ENCODE measurements around the gene TSPAN32.

DNA sequence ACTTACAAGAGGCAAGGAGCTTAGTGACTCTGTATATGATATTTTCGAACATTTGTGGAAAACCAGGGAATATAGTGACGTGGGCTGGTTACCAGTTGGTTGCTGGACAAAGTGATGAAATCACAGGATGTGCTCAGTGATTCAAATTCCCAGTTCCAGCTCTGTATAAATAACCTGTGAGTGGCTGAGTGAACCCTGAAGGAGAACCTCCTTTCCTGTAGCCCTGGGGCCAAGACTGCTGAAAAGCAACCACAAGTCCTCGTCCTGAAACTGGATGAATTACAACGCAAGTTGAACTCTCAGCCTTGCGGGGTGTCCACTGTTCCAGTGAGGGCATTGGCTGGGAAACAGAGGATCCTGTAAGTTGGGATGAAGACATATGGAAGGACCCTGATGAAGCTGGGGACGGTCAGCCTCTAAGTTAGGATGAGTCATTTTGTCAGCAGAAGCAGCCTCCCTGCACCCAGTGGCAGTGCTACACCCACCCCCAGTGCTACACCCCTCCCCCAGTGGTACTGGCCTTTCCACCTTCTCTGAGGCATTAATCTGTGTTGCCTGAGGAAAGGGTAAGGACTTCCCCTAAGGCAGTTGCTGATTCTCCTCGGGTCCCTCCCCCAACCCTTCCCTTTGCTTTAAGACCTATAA, 53.3 kb downstream of the TSPAN32 start:
- TF ChIP-seq, protein P1, sequence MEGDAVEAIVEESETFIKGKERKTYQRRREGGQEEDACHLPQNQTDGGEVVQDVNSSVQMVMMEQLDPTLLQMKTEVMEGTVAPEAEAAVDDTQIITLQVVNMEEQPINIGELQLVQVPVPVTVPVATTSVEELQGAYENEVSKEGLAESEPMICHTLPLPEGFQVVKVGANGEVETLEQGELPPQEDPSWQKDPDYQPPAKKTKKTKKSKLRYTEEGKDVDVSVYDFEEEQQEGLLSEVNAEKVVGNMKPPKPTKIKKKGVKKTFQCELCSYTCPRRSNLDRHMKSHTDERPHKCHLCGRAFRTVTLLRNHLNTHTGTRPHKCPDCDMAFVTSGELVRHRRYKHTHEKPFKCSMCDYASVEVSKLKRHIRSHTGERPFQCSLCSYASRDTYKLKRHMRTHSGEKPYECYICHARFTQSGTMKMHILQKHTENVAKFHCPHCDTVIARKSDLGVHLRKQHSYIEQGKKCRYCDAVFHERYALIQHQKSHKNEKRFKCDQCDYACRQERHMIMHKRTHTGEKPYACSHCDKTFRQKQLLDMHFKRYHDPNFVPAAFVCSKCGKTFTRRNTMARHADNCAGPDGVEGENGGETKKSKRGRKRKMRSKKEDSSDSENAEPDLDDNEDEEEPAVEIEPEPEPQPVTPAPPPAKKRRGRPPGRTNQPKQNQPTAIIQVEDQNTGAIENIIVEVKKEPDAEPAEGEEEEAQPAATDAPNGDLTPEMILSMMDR (IDR thresholded peaks at IDR 0.05 in 8 of 11, conservative IDR thresholded peaks at IDR 0.05 in 3 of 11): no peak
- TF ChIP-seq POLR2A (IDR thresholded peaks at IDR 0.05): no peak
